HG02885 (cell line): ENCODE results near the gene IFNW1.
A peak's percentile ranks its signal among the peaks of the same experiment; 100 is the strongest.
"Not testable (repeated sequence)": the region's sequence is repeated elsewhere in the genome, so short reads cannot be mapped to it uniquely, and the experiment has no call there.

ENCODE experiments used
- ATAC-seq: cut with Tn5 transposase; IDR thresholded peaks from one replicate; pipeline ENCODE4 v1.9.1; 2021; ENCODE audit warnings: mild to moderate bottlenecking; ENCODE audit not compliant: unreplicated experiment, poor library complexity

IFNW1 gene

DNA sequence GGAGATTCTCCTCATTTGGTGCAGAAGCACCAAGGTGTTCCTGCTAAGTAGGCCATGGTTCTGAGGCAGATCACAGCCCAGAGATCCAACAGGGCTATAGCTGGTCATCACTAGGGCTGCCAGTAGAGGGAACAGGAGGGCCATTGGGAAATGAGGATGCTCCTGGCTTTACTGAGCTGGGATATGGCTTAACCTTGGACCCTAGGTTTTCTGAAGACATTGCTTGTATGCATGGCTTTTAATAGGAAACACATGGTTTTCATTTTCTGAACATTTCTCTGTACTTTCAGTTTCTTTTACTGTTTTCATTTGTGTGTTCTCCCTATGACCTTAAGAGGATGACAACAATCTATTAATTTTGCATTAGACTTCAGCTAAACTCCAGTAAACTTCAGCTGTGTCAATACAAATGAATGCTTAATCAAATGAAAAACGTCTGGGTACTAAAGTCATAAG is at the start of gene IFNW1:
Gene IFNW1 (minus strand): TSS at position 406 of the 456 bp plus-strand sequence. CDS start 262 bp downstream, at position 144.
- ATAC-seq, result peak; percentile 63

DNA sequence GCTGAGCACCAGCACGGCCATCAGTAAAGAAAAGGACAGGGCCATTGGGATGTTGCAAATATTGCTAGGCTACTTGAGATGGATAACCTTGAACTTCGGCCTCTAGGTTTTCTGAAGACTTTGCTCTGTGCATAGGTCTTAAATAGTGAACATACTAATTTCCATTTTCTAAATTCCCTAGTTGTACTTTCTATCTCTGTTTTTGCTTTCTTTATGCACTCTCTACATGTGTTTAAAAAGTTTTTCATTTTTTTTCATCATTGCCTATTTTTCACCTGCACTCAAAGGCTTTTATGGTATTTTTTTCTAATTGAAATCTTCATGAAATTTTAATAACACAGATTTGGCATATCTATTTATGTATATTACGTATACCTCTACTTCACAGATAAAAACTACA is 45.9 kb upstream of the IFNW1 start, which contains the start of gene IFNA4:
Gene IFNA4 (minus strand): TSS at position 101 of the 400 bp plus-strand sequence. CDS start 56 bp downstream, at position 45.
- not testable (repeated sequence) for ATAC-seq

DNA sequence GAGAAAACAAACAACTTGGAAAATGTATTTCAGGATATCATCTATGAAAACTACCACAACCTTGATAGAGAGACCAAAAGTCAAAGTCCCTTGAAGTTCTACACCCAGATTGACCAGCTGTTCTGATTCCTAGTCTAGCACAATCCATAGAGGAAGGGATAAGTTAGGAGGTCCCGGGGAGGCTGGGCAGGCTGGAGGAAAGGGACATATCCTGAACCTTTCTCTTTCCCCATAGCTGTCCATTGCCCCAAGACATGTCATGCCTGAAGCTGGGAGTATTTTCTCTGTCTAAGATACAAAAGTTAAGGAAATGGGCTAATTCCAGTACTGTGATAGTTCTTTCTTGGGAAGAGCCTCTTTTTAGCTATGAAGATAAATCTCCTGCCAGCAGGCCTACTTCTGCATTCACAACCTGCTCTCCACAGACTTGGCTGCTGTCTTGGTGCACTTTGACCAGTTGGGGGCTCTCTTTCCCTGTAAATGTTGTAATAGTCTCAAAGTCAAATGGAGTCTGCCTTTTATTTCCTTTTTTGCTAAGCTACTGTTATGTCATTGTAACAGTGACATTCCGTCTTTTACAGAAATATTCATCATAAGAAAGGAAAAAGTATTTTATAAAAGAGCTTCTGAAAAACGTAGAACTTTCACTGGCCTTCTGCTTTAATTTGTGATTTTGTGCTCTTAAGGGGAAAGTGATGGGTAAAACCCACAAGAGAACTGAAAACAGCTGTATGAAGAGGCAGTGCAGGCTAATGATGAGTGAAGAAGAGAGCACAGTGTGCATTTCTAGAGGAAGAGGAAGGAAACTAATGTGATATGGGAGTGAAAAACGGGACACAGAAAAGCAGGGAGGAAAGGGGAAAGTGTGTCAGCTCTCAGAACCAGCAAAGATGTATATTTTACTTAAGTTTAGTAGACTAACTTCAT is 41.4 kb upstream of the IFNW1 start:
- ATAC-seq, result peak; percentile 96

DNA sequence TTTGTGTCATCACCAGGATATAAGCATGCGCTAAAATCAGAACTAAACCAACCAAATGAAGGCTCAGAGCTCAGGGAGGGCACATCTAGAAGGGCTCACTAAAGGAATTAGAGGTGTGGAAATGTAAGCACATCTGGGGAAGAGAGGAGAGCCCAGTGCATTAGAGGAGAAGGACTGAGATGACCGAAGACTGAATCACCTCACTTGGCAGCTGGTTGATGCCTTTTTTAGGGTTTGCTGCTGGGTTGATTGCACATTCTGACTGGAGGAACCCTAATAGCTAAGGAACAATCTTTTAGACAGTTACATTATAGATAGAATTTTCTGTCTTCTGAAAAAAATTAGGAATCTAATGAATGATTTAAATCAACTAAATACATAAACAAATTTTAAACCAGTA is 33.0 kb upstream of the IFNW1 start:
- no peak for ATAC-seq

DNA sequence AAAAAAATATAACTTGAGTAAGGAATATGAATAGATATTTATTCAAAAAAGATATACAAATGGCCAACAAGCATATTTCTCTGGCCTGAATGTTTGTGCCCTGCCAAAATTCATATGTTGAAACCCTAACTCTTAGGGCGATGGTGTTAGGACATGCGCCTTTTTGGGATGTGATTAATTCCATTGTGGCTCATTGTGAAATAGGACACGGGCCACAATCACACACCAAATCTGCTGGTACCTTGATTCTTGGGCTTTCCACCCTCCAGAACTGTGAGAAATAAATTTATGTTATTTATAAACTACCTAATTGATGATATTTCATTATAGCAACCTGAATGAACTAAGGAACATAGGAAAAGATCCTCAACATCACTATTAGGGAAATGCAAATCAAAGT is 30.5 kb upstream of the IFNW1 start:
- ATAC-seq, result no peak

DNA sequence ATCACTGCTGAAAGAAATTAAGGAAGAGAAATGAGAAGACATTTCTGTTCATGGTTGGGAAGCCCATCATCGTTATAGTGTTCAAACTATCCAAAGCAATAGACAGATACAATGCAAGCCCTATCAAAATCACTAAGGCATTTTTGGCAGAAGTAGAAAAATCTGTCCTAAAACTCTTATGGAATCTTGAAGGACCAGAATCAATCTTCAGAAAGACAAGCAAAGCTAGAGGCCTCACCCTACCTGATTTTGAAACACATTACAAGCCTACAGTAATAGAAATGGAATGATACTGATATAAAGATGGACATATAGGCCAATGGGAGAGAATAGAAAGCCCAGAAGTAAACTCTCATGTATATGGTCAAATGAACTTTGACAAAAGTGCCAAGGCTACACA is 29.7 kb upstream of the IFNW1 start:
- ATAC-seq, result no peak

DNA sequence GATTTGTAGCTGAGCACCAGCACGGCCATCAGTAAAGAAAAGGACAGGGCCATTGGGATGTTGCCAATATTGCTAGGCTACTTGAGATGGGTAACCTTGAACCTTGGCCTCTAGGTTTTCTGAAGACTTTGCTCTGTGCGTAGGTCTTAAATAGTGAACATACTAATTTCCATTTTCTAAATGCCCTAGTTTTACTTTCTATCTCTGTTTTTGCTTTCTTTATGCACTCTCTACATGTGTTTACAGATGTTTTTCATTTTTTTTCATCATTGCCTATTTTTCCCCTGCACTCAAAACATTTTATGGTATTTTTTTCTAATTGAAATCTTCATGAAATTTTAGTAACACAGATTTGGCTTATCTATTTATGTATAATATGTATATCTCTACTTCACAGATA is 24.9 kb upstream of the IFNW1 start, which contains the start of gene IFNA21:
Gene IFNA21 (minus strand): TSS at position 101 of the 400 bp plus-strand sequence. CDS start 48 bp downstream, at position 53.
- ATAC-seq, result not testable (repeated sequence)

DNA sequence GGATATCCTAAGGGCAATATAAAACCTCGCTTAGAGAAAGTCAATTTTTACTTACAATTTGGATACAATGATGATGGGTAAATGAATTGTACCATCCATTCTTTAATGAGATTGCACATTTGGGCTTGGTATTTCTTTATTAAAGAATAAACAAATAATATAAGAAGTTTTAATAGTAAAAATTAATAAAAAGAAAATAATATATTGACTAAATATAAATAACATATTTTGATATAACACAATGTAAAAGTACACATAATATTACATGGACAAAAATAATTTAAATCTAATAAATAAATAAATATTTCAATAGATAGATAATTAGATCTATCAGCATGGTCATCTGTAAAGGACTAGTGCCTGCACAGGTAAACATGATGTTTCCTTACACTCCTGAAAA is 23.9 kb upstream of the IFNW1 start:
- no peak for ATAC-seq

DNA sequence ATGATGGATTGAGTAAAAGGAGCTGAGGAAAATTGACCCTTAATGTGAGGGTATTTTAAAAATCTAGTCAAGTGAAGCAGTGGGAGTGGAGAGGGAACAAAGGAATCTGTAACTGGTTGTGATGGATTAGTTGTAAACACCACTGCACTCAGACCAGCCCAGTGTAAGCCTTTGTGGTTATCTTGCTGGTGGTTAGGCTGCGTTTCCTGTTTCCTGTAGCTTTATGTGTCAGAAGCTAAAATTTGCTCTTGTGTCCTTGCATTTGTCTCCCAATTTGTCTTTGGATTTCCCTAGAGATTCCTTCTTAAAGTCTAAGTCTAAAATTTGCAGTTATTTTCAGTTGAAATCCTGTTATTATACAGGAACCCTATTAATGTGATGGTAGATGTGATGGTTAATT is 18.5 kb upstream of the IFNW1 start:
- peak; percentile 98 for ATAC-seq

DNA sequence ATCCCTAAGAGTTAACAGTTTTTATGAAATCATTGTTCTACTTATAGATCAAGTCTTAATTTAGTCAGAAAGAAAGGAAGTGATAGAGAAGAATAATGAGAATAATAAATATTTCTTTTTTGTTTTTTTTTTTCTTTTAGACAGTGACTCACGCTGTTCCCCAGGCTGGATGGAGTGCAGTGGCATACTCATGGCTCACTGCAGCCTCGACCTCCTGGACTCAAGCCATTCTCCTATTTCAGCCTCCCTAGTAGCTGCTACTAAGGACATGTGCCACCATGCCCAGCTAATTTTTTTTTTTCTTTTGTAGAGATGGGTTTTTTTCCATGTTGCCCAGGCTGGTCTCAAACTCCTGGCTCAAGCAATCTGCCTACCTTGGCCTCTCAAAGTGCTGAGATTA is 13.9 kb upstream of the IFNW1 start:
- no peak for ATAC-seq

DNA sequence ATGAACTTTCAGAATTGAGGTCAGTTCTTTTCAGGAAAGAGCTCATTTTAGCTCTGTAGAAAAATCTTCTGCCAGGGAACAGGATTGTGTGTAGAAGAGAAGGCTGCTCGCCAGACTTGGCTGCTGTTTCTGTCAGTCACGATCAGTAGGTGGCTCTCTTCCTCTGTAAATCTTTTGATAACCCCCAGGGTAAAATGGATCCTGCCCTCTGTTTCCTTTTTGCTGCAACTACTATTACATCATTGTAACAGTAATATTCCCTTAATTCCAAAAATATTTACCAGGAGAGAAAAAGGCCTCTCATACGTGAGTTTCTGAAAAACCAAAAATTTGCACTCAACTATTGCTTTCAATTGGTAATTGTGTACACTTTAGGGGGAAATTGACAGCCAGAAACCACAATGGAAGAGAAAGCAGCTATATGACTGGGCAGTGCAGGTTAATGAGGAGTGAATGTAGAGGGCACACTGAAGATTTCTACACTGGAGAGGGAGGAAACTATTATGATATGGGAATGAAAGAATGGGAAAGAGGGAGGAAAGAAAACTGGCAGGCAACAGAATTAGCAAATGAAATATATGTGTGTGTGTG is 12.5 kb upstream of the IFNW1 start:
- ATAC-seq, result peak; percentile 88

DNA sequence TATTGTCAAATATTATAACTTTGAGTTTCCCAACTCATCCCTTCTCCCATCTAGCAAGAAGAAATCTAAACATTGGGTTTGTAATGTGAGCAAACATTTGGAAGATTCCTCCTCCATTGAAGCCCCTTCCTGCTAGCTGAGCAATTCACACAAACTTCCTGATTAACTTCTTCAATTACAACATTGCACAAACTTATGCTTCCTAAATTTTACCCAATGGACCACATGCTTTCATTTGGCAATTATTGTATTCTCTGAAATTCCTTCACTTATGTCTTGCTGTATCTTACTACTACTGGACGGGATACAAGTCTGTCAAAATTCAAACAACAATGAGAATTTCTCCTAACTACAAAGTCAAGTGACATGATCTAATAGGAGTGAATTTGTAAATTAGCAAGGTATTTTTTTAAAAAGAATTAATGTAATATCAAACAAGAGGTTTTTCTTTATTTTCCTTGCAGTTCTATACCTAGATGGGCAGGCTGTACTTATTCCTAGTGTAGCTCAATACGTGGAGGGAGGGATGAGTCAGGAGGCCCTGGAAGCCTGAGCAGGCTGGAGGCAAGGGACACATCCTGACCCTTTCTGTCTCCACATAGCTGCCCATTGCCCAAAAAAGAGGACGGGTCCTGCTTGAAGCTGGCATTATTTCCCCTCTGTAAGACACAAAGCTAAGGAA is 11.8 kb upstream of the IFNW1 start:
- peak; percentile 36 for ATAC-seq

DNA sequence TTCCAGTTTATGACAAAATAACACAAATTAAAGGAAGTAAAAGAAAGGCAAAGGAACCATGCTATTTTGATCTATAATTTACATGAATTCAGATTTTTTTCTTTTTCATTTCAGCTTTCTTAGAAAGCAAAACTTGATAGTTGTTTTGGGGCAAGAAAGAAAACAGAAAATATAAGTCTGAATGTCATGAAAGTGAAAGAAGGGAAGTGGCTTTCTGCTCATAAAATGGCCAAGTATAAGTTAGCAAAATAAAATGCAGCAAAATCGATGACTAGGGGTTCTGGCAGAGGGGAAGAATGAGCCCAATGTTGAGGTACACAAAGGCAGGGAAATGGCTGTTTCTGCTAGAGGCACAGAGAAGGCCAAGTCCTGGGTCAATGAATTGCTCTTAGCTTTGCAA is 3.0 kb upstream of the IFNW1 start:
- ATAC-seq, result peak; percentile 64

DNA sequence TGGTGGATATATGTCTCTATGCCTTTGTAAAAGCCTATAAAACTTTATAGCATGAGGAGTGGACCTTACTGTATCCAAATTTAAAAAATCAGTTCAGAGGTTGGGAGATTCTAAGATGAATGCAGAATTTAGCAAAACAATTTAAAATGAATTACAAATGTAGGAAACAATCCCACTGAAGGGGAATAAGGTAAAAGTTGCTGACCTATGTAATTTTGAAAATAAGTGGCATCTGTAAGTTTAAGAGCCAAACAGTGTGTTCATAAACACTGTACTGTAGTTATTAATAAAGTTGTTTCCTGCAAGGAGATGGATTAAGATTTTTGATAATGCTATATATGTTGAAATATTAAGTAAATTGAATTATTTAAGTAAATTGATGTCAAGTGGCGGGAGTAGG is 4.6 kb downstream of the IFNW1 start:
- no peak for ATAC-seq

DNA sequence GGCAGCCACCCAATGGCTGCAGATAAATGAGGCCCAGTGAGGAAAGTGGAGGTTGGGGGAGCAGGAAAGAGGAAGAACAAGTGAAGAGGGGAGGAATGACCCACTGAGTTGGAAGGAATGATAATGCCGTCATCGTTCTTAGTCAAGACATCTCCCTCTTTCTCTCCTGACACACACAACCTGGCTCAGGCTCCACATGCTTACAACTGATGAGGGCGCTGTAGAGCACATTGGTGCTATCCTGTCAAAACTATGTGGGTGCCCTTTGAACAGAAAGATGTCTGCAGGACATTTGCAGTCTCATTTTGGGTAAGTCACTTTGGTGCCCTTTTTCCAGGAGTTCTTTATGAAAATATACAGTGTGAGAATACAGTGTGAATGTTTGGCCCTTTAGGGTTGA is 5.9 kb downstream of the IFNW1 start:
- ATAC-seq, result no peak

DNA sequence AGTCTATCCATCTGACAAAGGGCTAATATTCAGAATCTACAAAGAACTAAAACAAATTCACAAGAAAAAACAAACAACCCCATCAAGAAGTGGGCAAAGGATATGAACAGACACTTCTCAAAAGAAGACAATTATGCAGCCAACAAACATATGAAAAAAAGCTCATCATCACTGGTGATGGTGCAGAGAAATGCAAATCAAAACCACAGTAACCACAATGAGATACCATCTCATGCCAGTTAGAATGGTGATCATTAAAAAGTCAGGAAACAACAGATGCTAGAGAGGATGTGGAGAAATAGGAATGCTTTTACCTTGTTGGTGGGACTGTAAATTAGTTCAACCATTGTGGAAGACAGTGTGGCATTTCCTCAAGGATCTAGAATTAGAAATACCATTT is 13.4 kb downstream of the IFNW1 start:
- not testable (repeated sequence) for ATAC-seq

DNA sequence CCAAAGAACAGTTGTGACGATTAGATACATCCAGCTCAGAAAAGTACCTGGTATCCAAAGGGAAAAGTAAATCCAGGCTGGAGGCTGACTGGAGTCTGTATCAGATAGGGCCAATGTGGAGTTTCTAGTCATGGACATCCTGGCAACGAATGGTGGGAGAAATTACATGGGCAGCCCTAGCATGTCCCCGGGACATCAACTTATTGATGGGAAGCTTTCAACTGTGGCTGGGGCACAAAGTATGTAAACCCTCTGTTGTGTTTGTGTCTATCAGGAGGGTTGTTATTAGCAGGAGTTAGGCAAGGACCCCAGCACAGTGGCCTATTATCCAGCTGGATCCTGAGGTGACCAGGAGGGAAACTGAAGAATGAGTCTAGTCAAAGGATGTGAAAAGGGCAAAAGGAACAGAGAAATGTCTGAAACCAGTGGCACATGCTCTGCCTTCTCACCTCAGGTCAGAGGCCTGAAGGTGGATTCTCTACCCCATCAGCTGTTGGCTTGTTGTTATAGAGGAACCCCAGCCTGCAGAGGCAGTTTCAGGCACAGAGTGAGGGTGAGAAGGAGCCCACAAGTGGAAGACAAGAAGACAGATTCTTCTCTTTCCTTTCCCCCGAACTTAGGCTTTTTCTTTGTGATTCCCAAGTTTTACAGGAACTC is 19.9 kb downstream of the IFNW1 start:
- peak; percentile 47 for ATAC-seq

DNA sequence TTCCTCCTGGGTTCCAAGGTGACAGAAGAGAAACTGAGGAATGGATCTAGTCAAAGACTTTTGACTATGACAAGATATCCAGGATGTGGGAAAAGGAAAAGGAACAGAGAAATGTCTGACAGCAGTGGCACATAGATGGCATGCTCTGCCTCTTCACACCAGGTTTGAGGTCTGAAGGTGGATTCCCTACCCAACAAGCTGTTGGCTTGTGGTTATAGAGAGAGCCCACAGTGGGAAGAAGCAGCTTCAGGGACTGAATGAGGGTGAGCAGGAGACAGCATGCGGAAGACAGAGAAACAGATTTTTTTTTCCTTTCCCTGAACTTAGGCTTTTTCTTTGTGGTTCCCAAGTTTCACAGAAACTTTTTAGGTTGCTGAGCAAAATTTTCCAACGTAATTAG is 20.6 kb downstream of the IFNW1 start:
- ATAC-seq, result no peak

DNA sequence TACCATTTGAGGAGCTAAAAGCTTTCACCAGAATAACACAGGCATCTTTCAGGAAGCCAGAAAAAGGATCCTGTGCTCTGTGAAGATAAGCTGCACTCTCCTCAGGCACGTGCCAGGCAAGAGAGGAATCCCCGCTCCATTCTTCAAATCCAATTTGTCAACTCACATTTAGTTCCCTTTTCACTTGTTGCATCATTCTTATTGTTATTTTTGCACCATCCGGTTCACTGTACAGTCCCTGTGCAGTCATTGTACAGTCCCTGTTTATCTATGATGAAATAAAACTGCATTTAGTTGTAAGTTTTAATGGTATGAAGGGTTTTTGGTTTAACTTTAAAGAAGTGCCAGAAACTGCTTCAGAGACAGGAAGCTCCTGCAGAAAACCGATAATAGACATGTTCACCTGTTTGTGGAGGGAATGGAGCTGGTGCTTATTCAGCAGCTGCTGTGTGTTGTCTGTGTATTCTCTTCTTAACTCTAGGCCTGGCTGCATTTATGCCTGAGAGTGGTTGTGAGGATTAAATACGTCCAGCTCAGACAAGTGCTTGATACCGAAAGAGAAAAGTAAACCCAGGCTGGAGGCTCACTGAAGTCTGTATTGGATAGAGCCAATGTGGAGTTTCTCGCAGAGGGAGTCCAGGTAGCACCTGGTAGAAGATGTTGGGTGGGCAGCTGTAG is 22.4 kb downstream of the IFNW1 start:
- peak; percentile 69 for ATAC-seq

DNA sequence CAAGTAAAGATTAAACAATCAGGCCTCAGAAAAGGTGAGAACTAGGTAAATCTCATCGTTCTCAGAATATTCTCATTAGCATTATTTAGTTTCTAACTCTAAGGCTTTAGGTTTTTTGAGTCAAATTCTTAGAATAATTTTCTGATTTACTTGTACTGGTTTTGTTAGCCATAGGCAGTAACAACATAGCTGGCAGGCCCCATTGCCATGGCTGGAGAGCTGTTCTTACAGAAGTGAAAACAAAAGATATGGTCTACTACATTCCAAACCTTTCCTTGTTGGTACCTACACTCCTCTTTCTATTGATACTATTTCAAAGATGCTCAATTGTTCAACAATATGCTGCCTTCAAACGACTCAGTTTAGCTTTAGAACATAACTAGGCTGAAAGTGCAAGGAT is 27.3 kb downstream of the IFNW1 start:
- ATAC-seq, result no peak
